KMS-11 (cell line): Measurements from ENCODE around the gene TNMD.

Source experiments
- H2AFZ ChIP-seq: fragments of 200-600 bp; sonication (generic); 2 replicates; pipeline ENCODE4 v1.6.1; 2016; ENCODE audit warnings: antibody characterized with exemption, mixed run types, low read depth
- H3K27ac ChIP-seq: fragments of 200-600 bp; sonication (generic); 2 replicates; pipeline ENCODE4 v1.6.1; 2016; ENCODE audit warnings: mild to moderate bottlenecking, mixed run types
- H3K27me3 ChIP-seq: fragments of 200-600 bp; sonication (generic); 2 replicates; pipeline ENCODE4 v1.6.1; 2017; ENCODE audit warnings: mild to moderate bottlenecking, low read depth, mixed run types, moderate library complexity; ENCODE audit not compliant: insufficient read depth
- H3K36me3 ChIP-seq: fragments of 200-600 bp; sonication (generic); 2 replicates; pipeline ENCODE4 v1.6.1; 2017; ENCODE audit warnings: mild to moderate bottlenecking, mixed run types; ENCODE audit not compliant: insufficient read depth
- H3K4me1 ChIP-seq: fragments of 200-600 bp; sonication (generic); 2 replicates; pipeline ENCODE4 v1.6.1; 2016; ENCODE audit warnings: mild to moderate bottlenecking, low read depth, mixed run types; ENCODE audit not compliant: poor library complexity, severe bottlenecking
- H3K4me2 ChIP-seq: fragments of 200-600 bp; sonication (generic); 2 replicates; pipeline ENCODE4 v1.7.0; 2016; ENCODE audit warnings: mild to moderate bottlenecking, mixed run types
- H3K4me3 ChIP-seq: fragments of 200-600 bp; sonication (generic); IDR thresholded peaks from 2 replicates; pipeline ENCODE4 v1.6.1; 2017; ENCODE audit warnings: low read depth, low read length, mixed read lengths; ENCODE audit not compliant: insufficient read depth
- H3K79me2 ChIP-seq: fragments of 200-600 bp; sonication (generic); 2 replicates; pipeline ENCODE4 v1.6.1; 2016; ENCODE audit warnings: low read depth, mixed run types; ENCODE audit not compliant: insufficient read depth
- H3K9ac ChIP-seq: fragments of 200-600 bp; sonication (generic); 2 replicates; pipeline ENCODE4 v1.6.1; 2016; ENCODE audit warnings: mild to moderate bottlenecking, mixed run types
- H4K20me1 ChIP-seq: fragments of 200-600 bp; sonication (generic); 2 replicates; pipeline ENCODE4 v1.6.1; 2016; ENCODE audit warnings: mild to moderate bottlenecking, mixed run types; ENCODE audit not compliant: insufficient read depth
- TF ChIP-seq, protein P1 (sequence below): fragments of 200-600 bp; sonication (generic); conservative IDR thresholded peaks from 2 replicates; pipeline ENCODE4 v1.6.1; 2017; ENCODE audit warnings: low read depth, mild to moderate bottlenecking, antibody characterized with exemption, low read length, moderate library complexity, mixed read lengths

The TNMD gene

DNA sequence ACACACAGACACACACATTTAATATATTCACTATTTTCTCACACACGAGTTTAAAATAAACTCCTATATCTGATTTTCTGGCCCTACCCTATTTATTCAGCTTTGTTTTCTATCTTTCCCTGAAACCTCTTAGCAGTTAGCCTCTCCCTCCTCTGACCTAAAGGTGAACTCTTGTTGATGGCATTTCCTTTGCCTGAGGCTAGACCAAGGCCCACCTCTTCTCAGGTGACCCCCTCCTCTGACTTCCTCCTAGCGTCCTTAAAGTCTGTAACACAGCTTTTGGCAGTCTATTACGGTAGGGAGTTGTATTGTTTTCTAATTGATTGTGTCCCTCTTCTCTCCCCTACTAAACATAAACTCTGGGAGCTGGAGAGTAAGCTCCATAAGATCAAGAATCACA, 57.6 kb downstream of the TNMD start:
- H2AFZ ChIP-seq: no peak overlapping the region
- TF ChIP-seq, protein P1, sequence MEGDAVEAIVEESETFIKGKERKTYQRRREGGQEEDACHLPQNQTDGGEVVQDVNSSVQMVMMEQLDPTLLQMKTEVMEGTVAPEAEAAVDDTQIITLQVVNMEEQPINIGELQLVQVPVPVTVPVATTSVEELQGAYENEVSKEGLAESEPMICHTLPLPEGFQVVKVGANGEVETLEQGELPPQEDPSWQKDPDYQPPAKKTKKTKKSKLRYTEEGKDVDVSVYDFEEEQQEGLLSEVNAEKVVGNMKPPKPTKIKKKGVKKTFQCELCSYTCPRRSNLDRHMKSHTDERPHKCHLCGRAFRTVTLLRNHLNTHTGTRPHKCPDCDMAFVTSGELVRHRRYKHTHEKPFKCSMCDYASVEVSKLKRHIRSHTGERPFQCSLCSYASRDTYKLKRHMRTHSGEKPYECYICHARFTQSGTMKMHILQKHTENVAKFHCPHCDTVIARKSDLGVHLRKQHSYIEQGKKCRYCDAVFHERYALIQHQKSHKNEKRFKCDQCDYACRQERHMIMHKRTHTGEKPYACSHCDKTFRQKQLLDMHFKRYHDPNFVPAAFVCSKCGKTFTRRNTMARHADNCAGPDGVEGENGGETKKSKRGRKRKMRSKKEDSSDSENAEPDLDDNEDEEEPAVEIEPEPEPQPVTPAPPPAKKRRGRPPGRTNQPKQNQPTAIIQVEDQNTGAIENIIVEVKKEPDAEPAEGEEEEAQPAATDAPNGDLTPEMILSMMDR: no peak
- H3K27me3 ChIP-seq: no peaks in the 10 kb centered on the region
- H3K27ac ChIP-seq: no peak overlapping the region
- no peak overlapping the region for H3K4me2 ChIP-seq
- no peaks in the 10 kb centered on the region for H3K79me2 ChIP-seq
- no peak overlapping the region for H3K9ac ChIP-seq
- H3K4me3 ChIP-seq: no peak overlapping the region
- H3K36me3 ChIP-seq: no peaks in the 10 kb centered on the region
- H3K4me1 ChIP-seq: no peaks in the 10 kb centered on the region
- no peaks in the 10 kb centered on the region for H4K20me1 ChIP-seq

DNA sequence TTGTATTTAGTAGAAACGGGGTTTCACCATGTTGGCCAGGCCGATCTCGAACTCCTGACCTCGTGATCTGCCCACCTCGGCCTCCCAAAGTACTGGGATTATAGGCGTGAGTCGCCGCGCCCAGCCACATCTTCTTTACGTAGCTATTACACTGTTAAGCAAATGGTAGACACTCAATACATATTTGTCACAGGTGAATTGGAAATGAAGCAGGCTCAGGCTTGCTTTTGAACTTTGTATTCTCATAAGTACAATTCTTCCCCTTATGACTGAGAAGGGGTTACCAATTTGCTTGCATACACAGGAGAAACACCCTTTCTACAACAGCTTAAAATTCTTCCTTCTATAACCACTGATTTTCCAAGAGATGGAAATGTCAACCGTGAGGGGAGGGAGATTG, 58.5 kb downstream of the TNMD start:
- Histone ChIP-seq H3K27ac (no peak overlapping the region), H3K4me2 (no peak overlapping the region)

DNA sequence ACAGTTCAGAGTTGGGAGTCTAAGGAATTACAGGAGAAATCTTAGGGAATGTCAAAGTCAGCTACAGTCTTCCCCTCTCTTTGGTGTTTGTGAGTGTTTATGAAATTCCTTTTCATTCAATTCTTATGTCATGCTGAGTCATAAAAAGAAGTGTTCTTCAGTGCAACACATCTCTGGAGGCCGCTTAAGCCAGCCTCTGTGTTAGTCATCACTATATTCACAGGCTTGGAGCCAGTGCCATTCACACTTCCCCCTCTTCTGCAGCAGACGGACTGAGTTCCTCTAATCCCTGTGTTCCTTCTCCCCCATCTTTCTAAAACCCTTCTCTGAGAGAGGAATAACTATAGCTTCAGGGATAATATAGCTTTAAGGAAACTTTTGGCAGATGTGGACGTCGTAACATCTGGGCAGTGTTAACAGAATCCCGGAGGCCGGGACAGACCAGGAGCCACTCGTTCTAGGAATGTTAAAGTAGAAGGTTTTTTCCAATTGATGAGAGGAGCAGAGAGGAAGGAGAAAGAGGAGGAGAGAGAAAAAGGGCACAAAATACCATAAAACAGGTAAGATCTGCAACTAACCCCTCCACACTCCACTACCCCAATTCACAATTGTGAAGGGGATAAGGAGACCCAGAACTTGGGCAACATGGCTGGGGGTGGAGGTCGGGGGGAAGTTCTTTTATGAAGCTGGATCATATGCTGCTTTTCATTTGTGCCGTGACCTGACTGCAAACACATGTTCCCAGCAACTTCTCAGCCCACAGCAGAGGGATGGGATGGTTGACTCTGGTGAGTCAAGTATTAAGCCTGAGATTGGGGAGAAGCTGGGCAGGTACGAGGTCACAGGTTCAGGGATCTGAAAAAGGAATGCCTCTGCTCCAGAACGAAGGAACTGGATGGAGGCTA, 59.5 kb downstream of the TNMD start, which contains the start of gene SRPX2:
SRPX2 (plus strand) TSS at position 244 of the 905 bp plus-strand sequence. CDS start 2,124 bp downstream, outside the sequence.
- no peak within 1 kb of the TSS for H3K4me2 ChIP-seq
- no peaks in the 10 kb centered on the region for H3K27me3 ChIP-seq
- no peak within 1 kb of the TSS for H2AFZ ChIP-seq
- no peaks in the 10 kb centered on the region for H4K20me1 ChIP-seq
- TF ChIP-seq, protein P1: no peak
- H3K36me3 ChIP-seq: no peaks in the 10 kb centered on the region
- no peak within 1 kb of the TSS for H3K9ac ChIP-seq
- no peaks in the 10 kb centered on the region for H3K79me2 ChIP-seq
- no peaks in the 10 kb centered on the region for H3K4me1 ChIP-seq
- H3K27ac ChIP-seq: no peak within 1 kb of the TSS
- H3K4me3 ChIP-seq: no peak within 1 kb of the TSS

More for the DNA sequence above, 58.5 kb downstream of the TNMD start:
- no peaks in the 10 kb centered on the region for H3K27me3 ChIP-seq
- no peaks in the 10 kb centered on the region for H3K4me1 ChIP-seq
- no peaks in the 10 kb centered on the region for H3K79me2 ChIP-seq
- H3K9ac ChIP-seq: no peak overlapping the region
- TF ChIP-seq, protein P1: no peak
- no peak overlapping the region for H3K4me3 ChIP-seq
- H4K20me1 ChIP-seq: no peaks in the 10 kb centered on the region
- H3K36me3 ChIP-seq: no peaks in the 10 kb centered on the region
- H2AFZ ChIP-seq: no peak overlapping the region

DNA sequence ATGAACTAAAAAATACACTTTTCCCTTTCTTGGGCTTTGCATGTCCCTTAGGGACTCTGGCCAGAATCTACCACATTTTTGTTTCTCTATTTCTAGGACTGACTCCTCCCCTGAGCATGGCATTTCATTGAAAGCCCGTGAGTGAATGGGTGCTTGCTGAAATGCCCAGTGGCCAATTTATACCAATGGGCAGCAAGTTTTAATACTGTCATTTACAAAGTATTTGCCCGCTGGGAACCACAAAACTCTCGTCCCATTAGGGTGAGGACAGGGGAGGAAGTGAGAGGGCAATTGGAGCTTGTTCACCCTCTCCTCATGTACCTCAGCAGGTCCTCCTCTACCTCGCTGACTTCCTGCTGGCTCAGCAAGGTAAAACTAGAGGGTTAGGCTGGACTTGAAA, 60.4 kb downstream of the TNMD start:
- TF ChIP-seq, protein P1: no peak
- Histone ChIP-seq H3K27me3 (no peaks in the 10 kb centered on the region), H3K36me3 (no peaks in the 10 kb centered on the region), H3K79me2 (no peaks in the 10 kb centered on the region), H3K9ac (no peak overlapping the region), H2AFZ (no peak overlapping the region), H3K4me1 (no peaks in the 10 kb centered on the region), H3K4me2 (no peak overlapping the region), H3K27ac (no peak overlapping the region), H4K20me1 (no peaks in the 10 kb centered on the region), H3K4me3 (no peak overlapping the region)
